Upper lobe of right lung (tissue), 1 donor: ENCODE results near the gene BMP4. TPM values are rescaled to one million over a fixed set of nuclear protein-coding genes. Genes with fewer than 3 reads are reported as not detected.
"Not testable (repeated sequence)": the region's sequence is repeated elsewhere in the genome, so short reads cannot be mapped to it uniquely, and the experiment has no call there.

Experiments used
- ATAC-seq: fragments of 200-7000 bp; cut with Tn5 transposase; one replicate; pipeline ENCODE4 v1.9.1; 2020; ENCODE audit warnings: mild to moderate bottlenecking, moderate library complexity
- DNase-seq: peaks from one replicate; pipeline ENCODE4 v3.0.0-alpha.2; 2020
- H3K27ac ChIP-seq: fragments of 200-600 bp; one replicate; pipeline ENCODE4 v1.8.0; 2022
- H3K27me3 ChIP-seq: fragments of 200-600 bp; one replicate; pipeline ENCODE4 v1.8.0; 2022; ENCODE audit warnings: mild to moderate bottlenecking
- H3K36me3 ChIP-seq: fragments of 200-600 bp; one replicate; pipeline ENCODE4 v1.8.0; 2022
- H3K4me1 ChIP-seq: fragments of 200-600 bp; one replicate; pipeline ENCODE4 v1.8.0; 2022
- H3K4me3 ChIP-seq: fragments of 200-600 bp; one replicate; pipeline ENCODE4 v1.8.0; 2022; ENCODE audit warnings: mild to moderate bottlenecking
- H3K9me3 ChIP-seq: fragments of 200-600 bp; one replicate; pipeline ENCODE4 v1.8.0; 2022
- intact Hi-C: fragments of 100-400 bp; cut with DNase I; formaldehyde crosslinking; loops from one replicate; pipeline ENCODE4 v1.11.0; 2022
- total RNA-seq: library from RNA; stranded (reverse); fragmentation: NEBNext Ultra II Directional; extraction: Animal tissue kit (Norgen Biotek cat#: 25700); gene quantifications from one replicate; pipeline ENCODE4 v1.2.1, GENCODE V29; 2021
- TF ChIP-seq, protein P1 (sequence below): fragments of 200-600 bp; IDR thresholded peaks from one replicate; pipeline ENCODE4 v1.8.0; 2022; ENCODE audit warnings: antibody characterized with exemption
- donor health status: DM: no; HTN: yes; CAD: no; lungs with severe emphysema.

BMP4 gene
- total RNA-seq, 1 donor from 2014 or later: 12.3 TPM

DNA sequence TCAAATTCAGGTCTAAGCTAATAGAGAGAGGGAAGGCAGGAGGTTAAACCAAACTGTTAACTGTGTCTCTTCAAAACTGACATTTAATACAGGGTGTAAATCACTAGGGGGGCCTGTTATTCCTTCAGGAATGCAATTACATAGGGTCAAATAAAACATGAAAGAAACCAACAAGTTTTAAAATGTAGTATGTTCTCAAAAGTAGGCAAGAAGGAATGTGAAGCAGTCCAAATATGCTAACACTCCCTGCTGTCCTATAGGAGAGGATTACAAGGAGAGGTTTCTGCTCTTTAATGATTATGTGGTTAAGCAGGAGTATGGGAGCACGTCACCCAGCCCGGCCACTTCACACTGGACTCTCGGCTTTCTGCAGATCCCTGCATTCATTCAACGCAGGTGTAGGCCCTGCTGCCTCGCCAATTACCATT lies 42.5 kb upstream of the BMP4 start:
- H3K27ac ChIP-seq: no peak overlapping the region
- TF ChIP-seq, protein P1, sequence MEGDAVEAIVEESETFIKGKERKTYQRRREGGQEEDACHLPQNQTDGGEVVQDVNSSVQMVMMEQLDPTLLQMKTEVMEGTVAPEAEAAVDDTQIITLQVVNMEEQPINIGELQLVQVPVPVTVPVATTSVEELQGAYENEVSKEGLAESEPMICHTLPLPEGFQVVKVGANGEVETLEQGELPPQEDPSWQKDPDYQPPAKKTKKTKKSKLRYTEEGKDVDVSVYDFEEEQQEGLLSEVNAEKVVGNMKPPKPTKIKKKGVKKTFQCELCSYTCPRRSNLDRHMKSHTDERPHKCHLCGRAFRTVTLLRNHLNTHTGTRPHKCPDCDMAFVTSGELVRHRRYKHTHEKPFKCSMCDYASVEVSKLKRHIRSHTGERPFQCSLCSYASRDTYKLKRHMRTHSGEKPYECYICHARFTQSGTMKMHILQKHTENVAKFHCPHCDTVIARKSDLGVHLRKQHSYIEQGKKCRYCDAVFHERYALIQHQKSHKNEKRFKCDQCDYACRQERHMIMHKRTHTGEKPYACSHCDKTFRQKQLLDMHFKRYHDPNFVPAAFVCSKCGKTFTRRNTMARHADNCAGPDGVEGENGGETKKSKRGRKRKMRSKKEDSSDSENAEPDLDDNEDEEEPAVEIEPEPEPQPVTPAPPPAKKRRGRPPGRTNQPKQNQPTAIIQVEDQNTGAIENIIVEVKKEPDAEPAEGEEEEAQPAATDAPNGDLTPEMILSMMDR: no peak
- peak; percentile 93 for ATAC-seq
- H3K4me3 ChIP-seq: no peak overlapping the region
- H3K4me1 ChIP-seq: no peaks in the 10 kb centered on the region
- peak; percentile 72 for DNase-seq
- H3K9me3 ChIP-seq: no peaks in the 10 kb centered on the region
- no peaks in the 10 kb centered on the region for H3K27me3 ChIP-seq
- intact Hi-C loops: no loop called here
- H3K36me3 ChIP-seq: no peaks in the 10 kb centered on the region

DNA sequence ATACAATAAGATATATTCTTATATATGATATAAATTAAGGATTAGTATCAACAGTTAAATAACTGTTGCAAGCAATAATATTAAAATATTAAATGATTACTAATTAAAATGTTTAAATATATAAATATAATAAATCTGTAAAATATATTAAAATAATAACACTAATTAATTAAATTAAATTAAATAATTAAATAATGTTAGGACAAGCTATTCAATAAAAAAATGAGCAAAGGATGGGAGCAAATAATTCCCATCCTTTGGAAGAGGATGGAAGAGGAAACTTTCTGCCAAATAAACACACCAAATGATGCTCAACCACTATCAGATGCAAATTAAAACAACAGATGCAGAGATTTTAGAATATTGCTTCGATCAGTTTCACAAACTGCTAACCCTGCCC lies 39.4 kb upstream of the BMP4 start:
- Histone ChIP-seq H3K36me3 (no peaks in the 10 kb centered on the region), H3K27me3 (no peaks in the 10 kb centered on the region), H3K4me1 (no peaks in the 10 kb centered on the region), H3K9me3 (no peaks in the 10 kb centered on the region), H3K4me3 (no peak overlapping the region), H3K27ac (no peak overlapping the region)
- intact Hi-C loops: no loop called here
- ATAC-seq: no peak
- TF ChIP-seq, protein P1: no peak
- DNase-seq: no peak

DNA sequence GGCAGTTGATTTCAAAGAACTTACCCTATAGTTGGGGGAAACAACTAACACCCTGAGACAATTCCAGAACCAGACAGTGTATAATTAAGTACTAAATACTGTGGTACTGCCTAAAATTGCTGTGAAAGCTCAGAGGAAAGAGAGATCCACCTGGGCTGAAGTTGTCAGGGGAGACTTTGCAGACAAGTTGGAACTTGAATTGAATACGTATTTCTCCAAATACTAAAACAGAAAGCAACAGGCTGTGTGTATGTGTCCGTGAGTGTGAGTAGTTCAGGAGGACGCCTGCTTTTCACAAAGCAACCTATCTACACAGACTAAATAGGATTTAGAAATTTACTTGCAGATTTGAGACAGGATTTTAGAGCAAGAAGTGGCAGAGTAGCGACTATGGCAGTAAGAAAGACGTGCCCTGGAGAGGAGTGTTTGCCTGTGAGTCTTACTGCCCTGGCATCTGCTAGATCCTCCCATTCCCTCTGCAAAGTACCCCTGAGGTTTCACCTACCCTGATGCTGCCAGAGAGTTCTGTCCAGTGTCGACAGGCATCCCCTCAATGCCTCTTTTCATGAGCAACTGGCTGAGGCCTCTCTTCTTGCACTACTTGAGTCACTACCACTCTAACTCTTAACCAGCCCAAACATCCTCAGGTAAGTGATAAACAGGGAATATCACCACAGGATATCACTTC lies 37.4 kb upstream of the BMP4 start:
- no peak for DNase-seq

DNA sequence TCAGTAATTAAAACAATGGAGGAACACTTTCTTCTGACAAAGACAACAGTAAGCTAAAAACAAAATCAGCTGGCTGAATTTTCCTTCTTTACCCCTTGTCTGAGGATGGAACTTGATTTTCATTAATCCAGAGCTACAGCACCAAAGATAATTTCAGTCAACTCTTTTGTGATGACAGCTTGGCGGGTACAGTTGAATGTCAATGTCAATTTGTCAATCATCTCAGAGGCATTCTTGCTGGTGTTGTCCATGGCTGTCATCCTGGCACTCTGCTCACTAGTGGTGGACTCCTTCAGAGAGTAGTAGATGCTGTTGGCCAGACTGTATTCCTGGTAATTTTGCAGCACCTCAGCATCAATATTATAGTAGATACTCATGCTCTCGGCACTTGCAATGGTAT lies 34.4 kb upstream of the BMP4 start:
- no peaks in the 10 kb centered on the region for H3K36me3 ChIP-seq
- intact Hi-C loops: no loop called here
- H3K4me3 ChIP-seq: no peak overlapping the region
- H3K27me3 ChIP-seq: no peaks in the 10 kb centered on the region
- H3K4me1 ChIP-seq: no peaks in the 10 kb centered on the region
- ATAC-seq: no peak
- no peak overlapping the region for H3K27ac ChIP-seq
- no peaks in the 10 kb centered on the region for H3K9me3 ChIP-seq
- no peak for DNase-seq
- TF ChIP-seq, protein P1: no peak

More for the DNA sequence above, 37.4 kb upstream of the BMP4 start:
- TF ChIP-seq, protein P1: no peak
- no peak overlapping the region for H3K27ac ChIP-seq
- H3K4me1 ChIP-seq: no peaks in the 10 kb centered on the region
- no peaks in the 10 kb centered on the region for H3K36me3 ChIP-seq
- no peaks in the 10 kb centered on the region for H3K9me3 ChIP-seq
- no peak for ATAC-seq
- intact Hi-C loops: no loop called here
- H3K27me3 ChIP-seq: no peaks in the 10 kb centered on the region
- no peak overlapping the region for H3K4me3 ChIP-seq

DNA sequence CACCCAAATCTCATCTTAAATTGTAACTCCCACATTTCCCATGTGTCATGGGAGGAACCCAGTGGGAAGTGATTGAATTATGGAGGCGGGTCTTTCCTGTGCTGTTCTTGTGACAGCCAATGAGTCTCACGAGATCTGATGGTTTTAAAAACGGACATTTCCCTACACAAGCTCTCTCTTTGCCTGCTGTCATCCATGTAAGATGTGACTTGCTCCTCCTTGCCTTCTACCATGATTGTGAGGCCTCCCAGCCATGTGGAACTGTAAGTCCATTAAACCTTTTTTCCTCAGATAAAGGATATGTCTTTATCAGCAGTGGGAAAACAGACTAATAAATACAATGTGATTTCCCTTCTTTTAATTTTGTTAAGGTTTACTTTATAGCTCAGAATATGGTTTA lies 30.1 kb upstream of the BMP4 start:
- ATAC-seq, H3K9me3 ChIP-seq, H3K4me1 ChIP-seq, H3K27ac ChIP-seq, DNase-seq, H3K27me3 ChIP-seq, H3K36me3 ChIP-seq, H3K4me3 ChIP-seq, intact Hi-C loops: not testable (repeated sequence)

DNA sequence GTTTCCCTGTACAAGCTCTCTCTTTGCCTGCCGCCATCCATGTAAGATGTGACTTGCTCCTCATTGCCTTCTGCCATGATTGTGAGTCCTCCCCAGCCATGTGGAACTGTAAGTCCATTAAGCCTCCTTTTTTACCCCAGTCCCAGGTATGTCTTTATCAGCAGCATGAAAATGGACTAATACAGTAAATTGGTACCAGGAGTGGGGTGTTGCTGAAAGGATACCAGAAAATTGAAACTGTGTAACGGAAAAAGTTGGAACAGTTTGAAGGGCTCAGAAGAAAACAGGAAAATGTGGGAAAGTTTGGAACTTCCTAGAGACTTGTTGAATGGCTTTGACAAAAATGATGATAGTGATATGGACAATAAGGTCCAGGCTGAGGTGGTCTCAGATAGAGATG lies 28.3 kb upstream of the BMP4 start:
- H3K27me3 ChIP-seq, DNase-seq, H3K4me1 ChIP-seq, intact Hi-C loops, H3K36me3 ChIP-seq, H3K4me3 ChIP-seq, ATAC-seq, H3K27ac ChIP-seq, H3K9me3 ChIP-seq: not testable (repeated sequence)

DNA sequence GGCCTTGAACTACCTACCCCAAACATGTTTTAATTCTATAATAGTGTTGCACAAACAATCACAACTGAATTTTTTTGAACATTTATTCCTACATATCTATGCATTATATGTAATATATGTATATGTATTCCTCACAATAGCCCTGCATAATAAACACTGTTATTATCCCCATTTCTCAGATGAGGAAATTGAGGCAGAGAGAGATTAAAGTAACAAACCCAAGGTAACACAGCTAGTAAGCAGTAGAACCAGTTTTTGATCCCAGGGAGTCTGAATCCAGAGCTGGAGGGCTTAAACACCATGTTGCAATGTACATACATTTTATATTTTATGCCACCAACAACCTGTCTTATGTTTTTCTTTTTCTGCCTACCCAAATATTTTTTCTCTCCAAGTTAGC lies 26.5 kb upstream of the BMP4 start:
- Histone ChIP-seq H3K4me3 (no peak overlapping the region), H3K27ac (no peak overlapping the region), H3K4me1 (no peaks in the 10 kb centered on the region), H3K27me3 (no peaks in the 10 kb centered on the region), H3K36me3 (no peaks in the 10 kb centered on the region), H3K9me3 (no peaks in the 10 kb centered on the region)
- no peak for ATAC-seq
- DNase-seq: no peak
- intact Hi-C loops: no loop called here
- TF ChIP-seq, protein P1: no peak
